B cell (primary cell): Measurements from ENCODE around the gene ARHGAP27. TPM values are rescaled to one million over a fixed set of nuclear protein-coding genes. Genes with fewer than 3 reads are reported as not detected.
"Not testable (repeated sequence)": the region's sequence is repeated elsewhere in the genome, so short reads cannot be mapped to it uniquely, and the experiment has no call there.

Source experiments
- ATAC-seq: fragments of 200-7000 bp; cut with Tn5 transposase; one replicate; pipeline ENCODE4 v1.10.0; 2021; ENCODE audit warnings: low read depth, mild to moderate bottlenecking, moderate number of reproducible peaks, moderate library complexity
- CTCF ChIA-PET: fragments of 350-600 bp; sonication (Branson Sonifier 250); formaldehyde crosslinking; loops from one replicate; lab custom pipeline; 2021; ENCODE audit warnings: antibody characterized with exemption, inconsistent platforms; lab: Charles Lee
- POLR2A ChIA-PET: fragments of 350-600 bp; sonication (Branson Sonifier 250); formaldehyde crosslinking; loops from one replicate; lab custom pipeline; 2021; ENCODE audit warnings: antibody characterized with exemption; lab: Charles Lee
- DNase-seq: peaks from one replicate; pipeline ENCODE4 v3.0.0; 2013
- H2AFZ ChIP-seq: 2 replicates; pipeline ENCODE4 v1.6.1; 2012; ENCODE audit warnings: mild to moderate bottlenecking, low read depth, low read length; ENCODE audit not compliant: insufficient read depth, poor library complexity, severe bottlenecking
- H3K27ac ChIP-seq, 2 donors: 1 replicate in 1 of 2; 2 replicates in 1 of 2; pipeline ENCODE4 v1.5.1; 2012 to 2013; ENCODE audit warnings: low read length in 2 of 2, mild to moderate bottlenecking in 2 of 2, moderate library complexity in 1 of 2
- H3K27me3 ChIP-seq, 4 experiments: fragments of 200-600 bp in 1 of 4; sonication (generic) in 1 of 4; replicated peaks in 1 of 4; 1 replicate in 2 of 4; 2 replicates in 2 of 4; pipeline versions ENCODE4 v1.6.1 to v1.7.0; 2013 to 2016; ENCODE audit warnings: low read length in 3 of 4, mild to moderate bottlenecking in 2 of 4, mixed read lengths in 1 of 4, moderate library complexity in 1 of 4; ENCODE audit not compliant: insufficient read depth in 4 of 4, control insufficient read depth in 3 of 4; ENCODE audit errors: control extremely low read depth in 1 of 4
- H3K36me3 ChIP-seq, 2 experiments: replicated peaks in 1 of 2; 1 replicate in 1 of 2; 2 replicates in 1 of 2; pipeline versions ENCODE4 v1.6.1 to v1.7.1; 2013; ENCODE audit warnings: low read length in 1 of 2; ENCODE audit not compliant: insufficient read depth in 2 of 2, control insufficient read depth in 1 of 2; ENCODE audit errors: control extremely low read depth in 1 of 2, extremely low read depth in 1 of 2
- H3K4me1 ChIP-seq, 2 donors: fragments of 200-600 bp in 1 of 2; sonication (generic) in 1 of 2; 1 replicate in 1 of 2; 2 replicates in 1 of 2; pipeline versions ENCODE4 v1.5.1 to v1.6.1; 2013 to 2017; ENCODE audit warnings: low read length in 2 of 2; ENCODE audit not compliant: control insufficient read depth in 2 of 2, insufficient read depth in 2 of 2
- H3K4me2 ChIP-seq: replicated peaks from 2 replicates; pipeline ENCODE3; 2012; ENCODE audit warnings: mild to moderate bottlenecking, low read depth, low read length; ENCODE audit not compliant: poor library complexity, severe bottlenecking
- H3K4me3 ChIP-seq, 5 experiments: fragments of 200-600 bp in 1 of 5; sonication (generic) in 1 of 5; 1 replicate in 3 of 5; 2 replicates in 2 of 5; pipeline versions ENCODE4 v1.5.1 to v1.7.0; 2011 to 2016; ENCODE audit warnings: low read length in 4 of 5, mild to moderate bottlenecking in 4 of 5, low read depth in 2 of 5, control low read depth in 1 of 5, moderate library complexity in 1 of 5; ENCODE audit not compliant: insufficient read depth in 1 of 5; ENCODE audit errors: control extremely low read depth in 1 of 5, extremely low read depth in 1 of 5
- H3K79me2 ChIP-seq: fragments of 200-600 bp; sonication (generic); one replicate; pipeline ENCODE4 v1.6.0; 2016; ENCODE audit warnings: low read length; ENCODE audit not compliant: control insufficient read depth, insufficient read depth
- H3K9ac ChIP-seq: fragments of 200-600 bp; sonication (generic); 2 replicates; pipeline ENCODE4 v1.6.1; 2017; ENCODE audit warnings: mild to moderate bottlenecking, low read length, moderate library complexity
- H3K9me3 ChIP-seq, 3 donors: one replicate each; pipeline versions ENCODE4 v1.6.1 to v1.7.1; 2013; ENCODE audit warnings: low read length in 2 of 3; ENCODE audit not compliant: control insufficient read depth in 2 of 3, insufficient read depth in 1 of 3; ENCODE audit errors: control extremely low read depth in 1 of 3
- H4K20me1 ChIP-seq: 2 replicates; pipeline ENCODE4 v1.6.0; 2012; ENCODE audit warnings: mild to moderate bottlenecking, low read length; ENCODE audit not compliant: insufficient read depth, control insufficient read depth, poor library complexity, severe bottlenecking
- H3K27ac Mint-ChIP-seq: one replicate; pipeline ENCODE4 v1.8.0; 2021; ENCODE audit warnings: mixed read lengths
- H3K27me3 Mint-ChIP-seq: one replicate; pipeline ENCODE4 v1.8.0; 2021; ENCODE audit warnings: mixed read lengths
- H3K4me1 Mint-ChIP-seq: one replicate; pipeline ENCODE4 v1.8.0; 2021; ENCODE audit warnings: mixed read lengths
- H3K4me3 Mint-ChIP-seq: one replicate; pipeline ENCODE4 v1.8.0; 2021; ENCODE audit warnings: mixed read lengths
- H3K9me3 Mint-ChIP-seq: one replicate; pipeline ENCODE4 v1.8.0; 2022; ENCODE audit warnings: mixed read lengths; ENCODE audit not compliant: insufficient read depth
- whole genome bisulfite sequencing: methylation state at CpG from one replicate; pipeline ENCODE4 v1.1.5; 2013; ENCODE audit warnings: missing lambda C conversion rate; ENCODE audit not compliant: insufficient coverage; 5-methylcytosine and 5-hydroxymethylcytosine counted together
- intact Hi-C: fragments of 100-400 bp; cut with micrococcal nuclease; formaldehyde crosslinking; loops from one replicate; pipeline ENCODE4 v1.10.0; 2022
- polyA plus RNA-seq: library from polyadenylated mRNA; depleted of rRNA; stranded (reverse); fragments of >200 nt; gene quantifications from 2 replicates; pipeline ENCODE4 v1.2.3, GENCODE V29; 2012
- total RNA-seq, 2 donors: library from RNA; stranded (reverse); fragments of 120-200 nt in 1 of 2; gene quantifications; 1 replicate in 1 of 2; 2 replicates in 1 of 2; pipeline versions ENCODE4 v1.2.3 to v1.2.4, GENCODE V29; 2013 to 2022

The ARHGAP27 gene
- total and polyA plus RNA-seq, 2 donors (not counting 1 experiment from before 2014, with no cell fraction given): 159 to 227 TPM

GRCh38 chr17:45448483-45448882 lies 15.8 kb upstream of the ARHGAP27 start:
- H3K27ac ChIP-seq, DNase-seq, CTCF ChIA-PET, H3K9ac ChIP-seq, POLR2A ChIA-PET, H3K4me2 ChIP-seq, H3K27me3 Mint-ChIP-seq, H3K27ac Mint-ChIP-seq, H3K9me3 ChIP-seq, intact Hi-C loops, H3K36me3 ChIP-seq, H3K4me3 ChIP-seq, H3K4me3 Mint-ChIP-seq, ATAC-seq, H4K20me1 ChIP-seq, H3K27me3 ChIP-seq, H3K9me3 Mint-ChIP-seq, H2AFZ ChIP-seq: not testable (repeated sequence)
- Histone ChIP-seq H3K79me2 (peaks cover 12% of the 10 kb centered on the region), H3K4me1 (peaks cover 15 to 22% of the 10 kb centered on the region in 2 donors)
- H3K4me1 Mint-ChIP-seq: peaks cover 16% of the 10 kb centered on the region
- WGBS: no CpG with 5 or more reads among the region's 1 CpG

- Histone ChIP-seq H3K4me1 (peaks cover 15 to 20% of the 10 kb centered on the region in 2 donors), H3K79me2 (peaks cover 12% of the 10 kb centered on the region)
- H3K9ac ChIP-seq, DNase-seq, H3K9me3 ChIP-seq, H3K9me3 Mint-ChIP-seq, H4K20me1 ChIP-seq, H3K27me3 Mint-ChIP-seq, CTCF ChIA-PET, ATAC-seq, H3K4me2 ChIP-seq, POLR2A ChIA-PET, H3K27me3 ChIP-seq, H2AFZ ChIP-seq, H3K4me3 Mint-ChIP-seq, intact Hi-C loops, H3K36me3 ChIP-seq, H3K27ac ChIP-seq, H3K4me3 ChIP-seq, H3K27ac Mint-ChIP-seq: not testable (repeated sequence)
- WGBS: 94% methylated on average over 3 of the region's 7 CpGs
- H3K4me1 Mint-ChIP-seq: peaks cover 16% of the 10 kb centered on the region
These were observed 15.4 kb upstream of the ARHGAP27 start for GRCh38 chr17:45448066-45448465.

GRCh38 chr17:45447650-45448049 lies 15.0 kb upstream of the ARHGAP27 start:
- Histone ChIP-seq H3K4me1 (peaks cover 11 to 16% of the 10 kb centered on the region in 2 donors), H3K79me2 (peaks cover 12% of the 10 kb centered on the region)
- POLR2A ChIA-PET, H3K4me3 Mint-ChIP-seq, H3K36me3 ChIP-seq, CTCF ChIA-PET, H3K27me3 Mint-ChIP-seq, H3K27ac Mint-ChIP-seq, H3K9me3 ChIP-seq, DNase-seq, H3K4me3 ChIP-seq, H3K4me2 ChIP-seq, H4K20me1 ChIP-seq, H3K27me3 ChIP-seq, H3K27ac ChIP-seq, intact Hi-C loops, H3K9ac ChIP-seq, ATAC-seq, H2AFZ ChIP-seq, H3K9me3 Mint-ChIP-seq: not testable (repeated sequence)
- peaks cover 12% of the 10 kb centered on the region for H3K4me1 Mint-ChIP-seq
- WGBS: 82% methylated on average over 5 of the region's 14 CpGs

GRCh38 chr17:45446872-45447625 lies 14.4 kb upstream of the ARHGAP27 start:
- CTCF ChIA-PET, H3K4me3 Mint-ChIP-seq, H3K4me1 Mint-ChIP-seq: not testable (repeated sequence)

More at GRCh38 chr17:45446872-45447625, 14.4 kb upstream of the ARHGAP27 start:
- Histone ChIP-seq H3K4me1 (peaks cover 7 to 11% of the 10 kb centered on the region in 2 donors), H3K79me2 (peaks cover 12% of the 10 kb centered on the region)
- H2AFZ ChIP-seq, H3K4me2 ChIP-seq, H3K27me3 ChIP-seq, ATAC-seq, H3K27me3 Mint-ChIP-seq, H3K36me3 ChIP-seq, H3K4me3 ChIP-seq, H3K9me3 Mint-ChIP-seq, DNase-seq, intact Hi-C loops, H4K20me1 ChIP-seq, H3K27ac Mint-ChIP-seq, H3K9me3 ChIP-seq, H3K9ac ChIP-seq, H3K27ac ChIP-seq, POLR2A ChIA-PET: not testable (repeated sequence)
- WGBS: 97% methylated on average over 8 of the region's 8 CpGs
